H1 (cell line): Measurements from ENCODE around the gene POLR2M. TPM values are rescaled to one million over a fixed set of nuclear protein-coding genes. Genes with fewer than 3 reads are reported as not detected.

ENCODE experiments used
- CHD2 ChIP-seq: IDR thresholded peaks from 2 replicates; pipeline ENCODE4 v1.6.1; 2012; ENCODE audit warnings: low read length, improper control_type of control experiment
- EGR1 ChIP-seq: IDR thresholded peaks from 2 replicates; pipeline ENCODE4 v1.6.1; 2011; ENCODE audit warnings: low read depth, low read length, borderline replicate concordance
- EP300 ChIP-seq, 2 experiments: IDR thresholded peaks; 1 replicate in 1 of 2; 2 replicates in 1 of 2; pipeline ENCODE4 v1.6.1; 2011 to 2012; ENCODE audit warnings: low read depth in 2 of 2, low read length in 2 of 2, mild to moderate bottlenecking in 2 of 2, borderline replicate concordance in 1 of 2, inconsistent platforms in 1 of 2, moderate library complexity in 1 of 2
- GTF2F1 ChIP-seq: IDR thresholded peaks from 2 replicates; pipeline ENCODE4 v1.6.1; 2012; ENCODE audit warnings: low read depth, low read length, improper control_type of control experiment, borderline replicate concordance
- PHF8 ChIP-seq: fragments of 200-600 bp; sonication (generic); conservative IDR thresholded peaks from 2 replicates; pipeline ENCODE4 v1.7.1; 2012; ENCODE audit warnings: low read depth, mild to moderate bottlenecking, inconsistent platforms, low read length, moderate library complexity
- RXRA ChIP-seq: IDR thresholded peaks from 2 replicates; pipeline ENCODE4 v1.6.1; 2011; ENCODE audit warnings: low read depth, mild to moderate bottlenecking, low read length, moderate library complexity; ENCODE audit not compliant: insufficient read depth
- SP2 ChIP-seq: IDR thresholded peaks from 2 replicates; pipeline ENCODE4 v1.6.1; 2012; ENCODE audit warnings: mild to moderate bottlenecking, low read length, inconsistent platforms
- SRF ChIP-seq: IDR thresholded peaks from 2 replicates; pipeline ENCODE4 v1.6.1; 2011; ENCODE audit warnings: mild to moderate bottlenecking, low read depth, low read length, moderate library complexity
- SUZ12 ChIP-seq: fragments of 200-600 bp; sonication (generic); IDR thresholded peaks from 2 replicates; pipeline ENCODE4 v1.6.1; 2012; ENCODE audit warnings: mild to moderate bottlenecking, inconsistent platforms, low read length, moderate library complexity, mixed read lengths
- TAF7 ChIP-seq: optimal IDR thresholded peaks from 2 replicates; pipeline ENCODE3; 2011; ENCODE audit warnings: low read depth, mild to moderate bottlenecking, inconsistent platforms, low read length, moderate library complexity, borderline replicate concordance
- TBP ChIP-seq: IDR thresholded peaks from 2 replicates; pipeline ENCODE4 v1.6.1; 2011; ENCODE audit warnings: low read depth, low read length, improper control_type of control experiment
- TEAD4 ChIP-seq: IDR thresholded peaks from 2 replicates; pipeline ENCODE4 v1.6.1; 2012; ENCODE audit warnings: low read depth, low read length, inconsistent platforms, mixed read lengths
- polyA plus RNA-seq, 7 experiments: library from polyadenylated mRNA; depleted of rRNA in 3 of 7; stranded (reverse) in 5 of 7; unstranded in 2 of 7; fragments of >200 nt in 5 of 7; fragments of 200-250 nt in 2 of 7; gene quantifications; 1 replicate in 5 of 7; 2 replicates in 1 of 7; 4 replicates in 1 of 7; pipeline versions ENCODE4 v1.2.1 to v1.2.3, GENCODE V29; 2011 to 2013; ENCODE audit warnings: missing spikeins in 2 of 7, mixed read lengths in 2 of 7
- total RNA-seq: library from RNA; stranded (reverse); fragmentation: NEBNext Ultra II Directional; extraction: Animal tissue kit (Norgen Biotek cat#: 25700); gene quantifications from 2 replicates; pipeline ENCODE4 v1.2.1, GENCODE V29; 2021
- TF ChIP-seq, protein P1 (sequence below): fragments of 300-600 bp; sonication (generic); IDR thresholded peaks from 2 replicates; pipeline ENCODE4 v1.7.1; 2012; ENCODE audit warnings: low read length, moderate library complexity, mild to moderate bottlenecking, inconsistent platforms; ENCODE audit not compliant: insufficient replicate concordance

The POLR2M gene
- total and polyA plus RNA-seq, 2 of the 8 experiments (the other 6 are each of a cell fraction or from before 2014, with no cell fraction given), result 32.7 to 55.1 TPM

DNA sequence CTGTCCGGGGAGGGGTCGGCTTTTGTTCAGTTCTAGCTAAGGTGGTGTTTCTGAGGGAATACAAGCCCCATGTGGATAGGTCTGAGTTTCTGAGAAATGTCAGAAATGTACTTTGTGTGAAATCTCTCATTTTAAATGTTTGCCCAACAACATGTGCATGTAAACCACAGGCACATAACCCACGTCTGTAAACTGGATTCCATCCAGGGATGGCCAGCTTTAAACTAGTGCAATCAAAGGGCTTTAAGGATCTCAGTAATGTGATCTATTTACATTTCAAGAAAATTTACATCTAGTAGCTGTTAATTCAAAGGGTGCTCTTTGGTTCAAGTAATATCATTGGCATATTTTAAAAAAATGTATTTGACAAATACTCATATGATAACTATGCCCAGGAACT is 52.0 kb downstream of the POLR2M start (continued):
- TF ChIP-seq, protein P1, sequence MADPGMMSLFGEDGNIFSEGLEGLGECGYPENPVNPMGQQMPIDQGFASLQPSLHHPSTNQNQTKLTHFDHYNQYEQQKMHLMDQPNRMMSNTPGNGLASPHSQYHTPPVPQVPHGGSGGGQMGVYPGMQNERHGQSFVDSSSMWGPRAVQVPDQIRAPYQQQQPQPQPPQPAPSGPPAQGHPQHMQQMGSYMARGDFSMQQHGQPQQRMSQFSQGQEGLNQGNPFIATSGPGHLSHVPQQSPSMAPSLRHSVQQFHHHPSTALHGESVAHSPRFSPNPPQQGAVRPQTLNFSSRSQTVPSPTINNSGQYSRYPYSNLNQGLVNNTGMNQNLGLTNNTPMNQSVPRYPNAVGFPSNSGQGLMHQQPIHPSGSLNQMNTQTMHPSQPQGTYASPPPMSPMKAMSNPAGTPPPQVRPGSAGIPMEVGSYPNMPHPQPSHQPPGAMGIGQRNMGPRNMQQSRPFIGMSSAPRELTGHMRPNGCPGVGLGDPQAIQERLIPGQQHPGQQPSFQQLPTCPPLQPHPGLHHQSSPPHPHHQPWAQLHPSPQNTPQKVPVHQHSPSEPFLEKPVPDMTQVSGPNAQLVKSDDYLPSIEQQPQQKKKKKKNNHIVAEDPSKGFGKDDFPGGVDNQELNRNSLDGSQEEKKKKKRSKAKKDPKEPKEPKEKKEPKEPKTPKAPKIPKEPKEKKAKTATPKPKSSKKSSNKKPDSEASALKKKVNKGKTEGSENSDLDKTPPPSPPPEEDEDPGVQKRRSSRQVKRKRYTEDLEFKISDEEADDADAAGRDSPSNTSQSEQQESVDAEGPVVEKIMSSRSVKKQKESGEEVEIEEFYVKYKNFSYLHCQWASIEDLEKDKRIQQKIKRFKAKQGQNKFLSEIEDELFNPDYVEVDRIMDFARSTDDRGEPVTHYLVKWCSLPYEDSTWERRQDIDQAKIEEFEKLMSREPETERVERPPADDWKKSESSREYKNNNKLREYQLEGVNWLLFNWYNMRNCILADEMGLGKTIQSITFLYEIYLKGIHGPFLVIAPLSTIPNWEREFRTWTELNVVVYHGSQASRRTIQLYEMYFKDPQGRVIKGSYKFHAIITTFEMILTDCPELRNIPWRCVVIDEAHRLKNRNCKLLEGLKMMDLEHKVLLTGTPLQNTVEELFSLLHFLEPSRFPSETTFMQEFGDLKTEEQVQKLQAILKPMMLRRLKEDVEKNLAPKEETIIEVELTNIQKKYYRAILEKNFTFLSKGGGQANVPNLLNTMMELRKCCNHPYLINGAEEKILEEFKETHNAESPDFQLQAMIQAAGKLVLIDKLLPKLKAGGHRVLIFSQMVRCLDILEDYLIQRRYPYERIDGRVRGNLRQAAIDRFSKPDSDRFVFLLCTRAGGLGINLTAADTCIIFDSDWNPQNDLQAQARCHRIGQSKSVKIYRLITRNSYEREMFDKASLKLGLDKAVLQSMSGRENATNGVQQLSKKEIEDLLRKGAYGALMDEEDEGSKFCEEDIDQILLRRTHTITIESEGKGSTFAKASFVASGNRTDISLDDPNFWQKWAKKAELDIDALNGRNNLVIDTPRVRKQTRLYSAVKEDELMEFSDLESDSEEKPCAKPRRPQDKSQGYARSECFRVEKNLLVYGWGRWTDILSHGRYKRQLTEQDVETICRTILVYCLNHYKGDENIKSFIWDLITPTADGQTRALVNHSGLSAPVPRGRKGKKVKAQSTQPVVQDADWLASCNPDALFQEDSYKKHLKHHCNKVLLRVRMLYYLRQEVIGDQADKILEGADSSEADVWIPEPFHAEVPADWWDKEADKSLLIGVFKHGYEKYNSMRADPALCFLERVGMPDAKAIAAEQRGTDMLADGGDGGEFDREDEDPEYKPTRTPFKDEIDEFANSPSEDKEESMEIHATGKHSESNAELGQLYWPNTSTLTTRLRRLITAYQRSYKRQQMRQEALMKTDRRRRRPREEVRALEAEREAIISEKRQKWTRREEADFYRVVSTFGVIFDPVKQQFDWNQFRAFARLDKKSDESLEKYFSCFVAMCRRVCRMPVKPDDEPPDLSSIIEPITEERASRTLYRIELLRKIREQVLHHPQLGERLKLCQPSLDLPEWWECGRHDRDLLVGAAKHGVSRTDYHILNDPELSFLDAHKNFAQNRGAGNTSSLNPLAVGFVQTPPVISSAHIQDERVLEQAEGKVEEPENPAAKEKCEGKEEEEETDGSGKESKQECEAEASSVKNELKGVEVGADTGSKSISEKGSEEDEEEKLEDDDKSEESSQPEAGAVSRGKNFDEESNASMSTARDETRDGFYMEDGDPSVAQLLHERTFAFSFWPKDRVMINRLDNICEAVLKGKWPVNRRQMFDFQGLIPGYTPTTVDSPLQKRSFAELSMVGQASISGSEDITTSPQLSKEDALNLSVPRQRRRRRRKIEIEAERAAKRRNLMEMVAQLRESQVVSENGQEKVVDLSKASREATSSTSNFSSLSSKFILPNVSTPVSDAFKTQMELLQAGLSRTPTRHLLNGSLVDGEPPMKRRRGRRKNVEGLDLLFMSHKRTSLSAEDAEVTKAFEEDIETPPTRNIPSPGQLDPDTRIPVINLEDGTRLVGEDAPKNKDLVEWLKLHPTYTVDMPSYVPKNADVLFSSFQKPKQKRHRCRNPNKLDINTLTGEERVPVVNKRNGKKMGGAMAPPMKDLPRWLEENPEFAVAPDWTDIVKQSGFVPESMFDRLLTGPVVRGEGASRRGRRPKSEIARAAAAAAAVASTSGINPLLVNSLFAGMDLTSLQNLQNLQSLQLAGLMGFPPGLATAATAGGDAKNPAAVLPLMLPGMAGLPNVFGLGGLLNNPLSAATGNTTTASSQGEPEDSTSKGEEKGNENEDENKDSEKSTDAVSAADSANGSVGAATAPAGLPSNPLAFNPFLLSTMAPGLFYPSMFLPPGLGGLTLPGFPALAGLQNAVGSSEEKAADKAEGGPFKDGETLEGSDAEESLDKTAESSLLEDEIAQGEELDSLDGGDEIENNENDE, result no peak
- TF ChIP-seq PHF8, result no peak
- TF ChIP-seq SP2, result no peak
- TF ChIP-seq TBP, result no peak
- no peak for TF ChIP-seq TAF7
- TF ChIP-seq SRF, result no peak
- no peak for TF ChIP-seq RXRA
- no peak for TF ChIP-seq TEAD4
- TF ChIP-seq GTF2F1, result no peak
- TF ChIP-seq SUZ12, result no peak
- no peak for TF ChIP-seq EGR1
- TF ChIP-seq CHD2, result no peak
- no peak for TF ChIP-seq EP300 (IDR thresholded peaks at IDR 0.05; ENCODE audit: borderline replicate concordance in 1 of 2, low read depth in 2 of 2, low read length in 2 of 2)
